H1 (cell line): ENCODE data around the gene LFNG. TPM values are rescaled to one million over a fixed set of nuclear protein-coding genes. Genes with fewer than 3 reads are reported as not detected.

Experiments used
- CTCF ChIA-PET: fragments of 300-600 bp; sonication (Branson Sonifier 250); formaldehyde crosslinking; loops from one replicate; lab custom pipeline; 2021; ENCODE audit not compliant: partially characterized antibody; lab: Charles Lee
- POLR2A ChIA-PET: fragments of 300-600 bp; sonication (Branson Sonifier 250); formaldehyde crosslinking; loops from one replicate; lab custom pipeline; 2021; ENCODE audit warnings: inconsistent platforms; ENCODE audit not compliant: partially characterized antibody; lab: Charles Lee
- DNase-seq, 2 experiments: peaks; one replicate each; pipeline versions ENCODE4 v3.0.0 to v3.0.0-alpha.2; 2010 to 2022; ENCODE audit warnings: low spot score in 2 of 2, low read depth in 1 of 2, mixed read lengths in 1 of 2
- FAIRE-seq: peaks from 2 replicates; lab custom pipeline; 2011; peaks lifted over from hg19 to GRCh38; lab: Jason Lieb, UNC
- H2AFZ ChIP-seq: 2 replicates; pipeline ENCODE4 v1.8.1; 2012; ENCODE audit warnings: low read length, inconsistent platforms
- H2AK5ac ChIP-seq: 2 replicates; pipeline ENCODE4 v1.6.1; 2013; ENCODE audit warnings: low read depth, low read length
- H2BK120ac ChIP-seq: replicated peaks from 2 replicates; pipeline ENCODE3; 2013; ENCODE audit warnings: low read depth, low read length, inconsistent platforms
- H2BK12ac ChIP-seq: 2 replicates; pipeline ENCODE4 v1.6.1; 2013; ENCODE audit warnings: low read depth, low read length
- H2BK15ac ChIP-seq: 2 replicates; pipeline ENCODE4 v1.6.1; 2013; ENCODE audit warnings: low read length
- H2BK20ac ChIP-seq: 2 replicates; pipeline ENCODE4 v1.6.1; 2013; ENCODE audit warnings: low read length
- H2BK5ac ChIP-seq: 2 replicates; pipeline ENCODE4 v1.6.1; 2013; ENCODE audit warnings: low read depth, low read length
- H3K14ac ChIP-seq: 2 replicates; pipeline ENCODE4 v1.6.1; 2013; ENCODE audit warnings: inconsistent platforms; ENCODE audit not compliant: insufficient read length
- H3K18ac ChIP-seq: 2 replicates; pipeline ENCODE4 v1.6.1; 2013; ENCODE audit warnings: low read length; ENCODE audit errors: extremely low read depth
- H3K23ac ChIP-seq: 2 replicates; pipeline ENCODE4 v1.6.1; 2013; ENCODE audit warnings: inconsistent platforms; ENCODE audit not compliant: insufficient read length
- H3K23me2 ChIP-seq: 2 replicates; pipeline ENCODE4 v1.6.1; 2013; ENCODE audit warnings: low read depth, low read length
- H3K27ac ChIP-seq: 2 replicates; pipeline ENCODE4 v1.6.1; 2011; ENCODE audit warnings: low read depth, low read length, inconsistent platforms
- H3K27me3 ChIP-seq, 4 experiments: replicated peaks in 1 of 4; 1 replicate in 1 of 4; 2 replicates in 3 of 4; pipeline versions ENCODE4 v1.6.1 to v1.8.1; 2011 to 2013; ENCODE audit warnings: low read length in 3 of 4, mild to moderate bottlenecking in 3 of 4, inconsistent platforms in 2 of 4, mixed read lengths in 2 of 4, moderate library complexity in 1 of 4; ENCODE audit not compliant: control insufficient read depth in 3 of 4, insufficient read depth in 3 of 4; ENCODE audit errors: extremely low read depth in 1 of 4
- H3K36me3 ChIP-seq, 4 experiments: 2 replicates each; pipeline versions ENCODE4 v1.6.1 to v1.8.1; 2011 to 2013; ENCODE audit warnings: mild to moderate bottlenecking in 4 of 4, low read length in 3 of 4, moderate library complexity in 2 of 4, control low read depth in 1 of 4, inconsistent platforms in 1 of 4; ENCODE audit not compliant: insufficient read depth in 4 of 4, control insufficient read depth in 2 of 4
- H3K4ac ChIP-seq: replicated peaks from 2 replicates; pipeline ENCODE3; 2013; ENCODE audit warnings: low read length, low read depth, mixed read lengths, inconsistent platforms; ENCODE audit not compliant: insufficient read length
- H3K4me1 ChIP-seq, 4 experiments: replicated peaks in 1 of 4; 1 replicate in 1 of 4; 2 replicates in 3 of 4; pipeline versions ENCODE4 v1.6.1 to v1.8.1; 2011 to 2013; ENCODE audit warnings: low read length in 3 of 4, inconsistent platforms in 2 of 4, mixed read lengths in 1 of 4; ENCODE audit not compliant: insufficient read depth in 4 of 4, control insufficient read depth in 3 of 4
- H3K4me2 ChIP-seq, 2 experiments: 2 replicates each; pipeline versions ENCODE4 v1.6.1 to v1.8.1; 2011 to 2013; ENCODE audit warnings: low read depth in 2 of 2, low read length in 2 of 2, control low read depth in 1 of 2, inconsistent platforms in 1 of 2, mild to moderate bottlenecking in 1 of 2; ENCODE audit not compliant: insufficient read depth in 1 of 2
- H3K4me3 ChIP-seq, 4 experiments: fragments of 200-600, 300-600 bp in 1 of 4; sonication (generic), shearing (Covaris generic), sonication (Bioruptor Twin) in 1 of 4; 2 replicates each; pipeline versions ENCODE4 v1.5.1 to v1.8.1; 2011 to 2016; ENCODE audit warnings: low read length in 4 of 4, low read depth in 3 of 4, control low read depth in 2 of 4, inconsistent platforms in 2 of 4, mild to moderate bottlenecking in 2 of 4, mixed read lengths in 1 of 4, moderate library complexity in 1 of 4; ENCODE audit not compliant: insufficient read depth in 2 of 4; ENCODE audit errors: extremely low read depth in 1 of 4
- H3K56ac ChIP-seq: replicated peaks from 2 replicates; pipeline ENCODE3; 2013; ENCODE audit warnings: low read depth, mild to moderate bottlenecking, mixed read lengths, low read length, inconsistent platforms; ENCODE audit not compliant: insufficient read length
- H3K79me1 ChIP-seq: 2 replicates; pipeline ENCODE4 v1.6.1; 2013; ENCODE audit warnings: low read depth, low read length, control low read depth
- H3K79me2 ChIP-seq, 2 experiments: 2 replicates each; pipeline versions ENCODE4 v1.6.1 to v1.8.1; 2012 to 2013; ENCODE audit warnings: low read length in 2 of 2, mild to moderate bottlenecking in 2 of 2, inconsistent platforms in 1 of 2; ENCODE audit not compliant: insufficient read depth in 2 of 2, control insufficient read depth in 1 of 2
- H3K9ac ChIP-seq, 4 experiments: replicated peaks in 1 of 4; 1 replicate in 1 of 4; 2 replicates in 3 of 4; pipeline versions ENCODE4 v1.6.1 to v1.8.1; 2011 to 2013; ENCODE audit warnings: low read depth in 3 of 4, low read length in 3 of 4, control low read depth in 2 of 4, mild to moderate bottlenecking in 2 of 4, moderate library complexity in 2 of 4, inconsistent platforms in 1 of 4; ENCODE audit errors: extremely low read depth in 1 of 4
- H3K9me3 ChIP-seq, 2 experiments: 2 replicates each; pipeline versions ENCODE4 v1.6.1 to v1.8.1; 2012 to 2013; ENCODE audit warnings: mild to moderate bottlenecking in 2 of 2, moderate library complexity in 2 of 2, control low read depth in 1 of 2, inconsistent platforms in 1 of 2, low read depth in 1 of 2, low read length in 1 of 2, mixed read lengths in 1 of 2; ENCODE audit not compliant: insufficient read depth in 2 of 2
- H4K20me1 ChIP-seq, 2 experiments: replicated peaks in 1 of 2; 2 replicates each; pipeline versions ENCODE3 to v1.8.1; 2011 to 2013; ENCODE audit warnings: inconsistent platforms in 2 of 2, low read length in 2 of 2, mild to moderate bottlenecking in 1 of 2; ENCODE audit not compliant: insufficient read depth in 2 of 2, control insufficient read depth in 1 of 2
- H4K5ac ChIP-seq: 2 replicates; pipeline ENCODE4 v1.6.1; 2013; ENCODE audit warnings: low read length, low read depth, mixed read lengths, inconsistent platforms; ENCODE audit not compliant: insufficient read length
- H4K8ac ChIP-seq: 2 replicates; pipeline ENCODE4 v1.8.0; 2013; ENCODE audit warnings: mild to moderate bottlenecking, moderate library complexity, low read length, inconsistent platforms; ENCODE audit not compliant: insufficient read depth; ENCODE audit errors: extremely low read depth
- H4K91ac ChIP-seq: replicated peaks from 2 replicates; pipeline ENCODE3; 2013; ENCODE audit warnings: low read length, mixed read lengths, inconsistent platforms; ENCODE audit not compliant: insufficient read length
- ASH2L ChIP-seq: fragments of 200-600, 300-600 bp; sonication (generic); IDR thresholded peaks from one replicate; pipeline ENCODE4 v1.7.1; 2017; ENCODE audit warnings: low read length
- CBX5 ChIP-seq: fragments of 300-800, 300-1000 bp; sonication (generic); IDR thresholded peaks from 2 replicates; pipeline ENCODE4 v1.7.1; 2016; ENCODE audit warnings: antibody characterized with exemption, low read length, low read depth
- CHD1 ChIP-seq: IDR thresholded peaks from 2 replicates; pipeline ENCODE4 v1.6.1; 2012; ENCODE audit warnings: low read depth, low read length, improper control_type of control experiment
- CREB1 ChIP-seq: IDR thresholded peaks from 2 replicates; pipeline ENCODE4 v1.6.1; 2012; ENCODE audit warnings: inconsistent platforms
- GABPA ChIP-seq: IDR thresholded peaks from 2 replicates; pipeline ENCODE4 v1.6.1; 2011; ENCODE audit warnings: mild to moderate bottlenecking, low read length, moderate library complexity, borderline replicate concordance; ENCODE audit not compliant: insufficient read depth
- KDM4A ChIP-seq: IDR thresholded peaks from one replicate; pipeline ENCODE4 v1.7.1; 2012; ENCODE audit warnings: low read depth, mild to moderate bottlenecking, moderate library complexity, low read length, inconsistent platforms; ENCODE audit not compliant: severe bottlenecking
- NRF1 ChIP-seq: IDR thresholded peaks from 2 replicates; pipeline ENCODE4 v1.6.1; 2011; ENCODE audit warnings: mild to moderate bottlenecking, low read depth, low read length, improper control_type of control experiment
- POLR2A ChIP-seq, 2 experiments: IDR thresholded peaks; 1 replicate in 1 of 2; 2 replicates in 1 of 2; pipeline ENCODE4 v1.6.1; 2011; ENCODE audit warnings: low read depth in 2 of 2, low read length in 2 of 2, mild to moderate bottlenecking in 2 of 2; ENCODE audit errors: control extremely low read depth in 1 of 2
- TCF12 ChIP-seq: IDR thresholded peaks from 2 replicates; pipeline ENCODE4 v1.6.1; 2011; ENCODE audit warnings: low read depth, mild to moderate bottlenecking, low read length
- WGBS, 2 experiments: shearing (Covaris generic) in 1 of 2; methylation state at CpG; one replicate each; pipeline versions ENCODE4 v1.1.6 to v1.1.7; 2013 to 2015; ENCODE audit warnings: low lambda C conversion rate in 2 of 2, mixed read lengths in 2 of 2, inconsistent platforms in 1 of 2, low coverage in 1 of 2, missing lambda C conversion rate in 1 of 2; ENCODE audit not compliant: insufficient replicate concordance in 2 of 2, insufficient coverage in 1 of 2, insufficient read length in 1 of 2; ENCODE audit errors: extremely low coverage in 1 of 2, missing lambda C conversion rate in 1 of 2; 5-methylcytosine and 5-hydroxymethylcytosine counted together
- polyA plus RNA-seq, 7 experiments: library from polyadenylated mRNA; depleted of rRNA in 3 of 7; stranded (reverse) in 5 of 7; unstranded in 2 of 7; fragments of >200 nt in 5 of 7; fragments of 200-250 nt in 2 of 7; gene quantifications; 1 replicate in 5 of 7; 2 replicates in 1 of 7; 4 replicates in 1 of 7; pipeline versions ENCODE4 v1.2.1 to v1.2.3, GENCODE V29; 2011 to 2013; ENCODE audit warnings: missing spikeins in 2 of 7, mixed read lengths in 2 of 7
- total RNA-seq: library from RNA; stranded (reverse); fragmentation: NEBNext Ultra II Directional; extraction: Animal tissue kit (Norgen Biotek cat#: 25700); gene quantifications from 2 replicates; pipeline ENCODE4 v1.2.1, GENCODE V29; 2021

The LFNG gene
- total and polyA plus RNA-seq, 2 of the 8 experiments (the other 6 are each of a cell fraction or from before 2014, with no cell fraction given), result 31.6 to 35.6 TPM

- Histone ChIP-seq H3K9ac (no peak overlapping the region), H3K56ac (no peak overlapping the region), H3K18ac (no peak overlapping the region), H4K20me1 (peaks cover 0 to 4% of the 10 kb centered on the region in 2 experiments), H3K9me3 (no peaks in the 10 kb centered on the region), H2BK15ac (peak overlapping the region; percentile 46; the same call in 1 of the 2 replicates), H3K4me3 (no peak overlapping the region), H3K27ac (no peak overlapping the region), H2BK20ac (no peak overlapping the region), H2AFZ (no peak overlapping the region), H3K79me2 (no peaks in the 10 kb centered on the region), H2BK120ac (no peak overlapping the region), H2BK5ac (no peak overlapping the region), H3K27me3 (peaks cover 0 to 10% (median 9%) of the 10 kb centered on the region in 4 experiments; a peak in 6 of 7 replicates), H3K23ac (no peak overlapping the region), H3K79me1 (no peaks in the 10 kb centered on the region), H2BK12ac (peak overlapping the region; percentile 60; the same call in 1 of the 2 replicates), H3K4me2 (no peak overlapping the region), H4K8ac (no peak overlapping the region), H3K4ac (no peak overlapping the region), H3K36me3 (no peaks in the 10 kb centered on the region), H3K14ac (no peak overlapping the region), H2AK5ac (0 out of 2 replicates have a peak overlapping the region, but pooled peaks have one; percentile 75), H3K4me1 (peaks cover 3 to 25% (median 20%) of the 10 kb centered on the region in 4 experiments), H3K23me2 (peaks cover 12% of the 10 kb centered on the region; the same call in 1 of the 2 replicates), H4K91ac (no peak overlapping the region), H4K5ac (no peak overlapping the region)
- TF ChIP-seq NRF1 (no peak), TCF12 (no peak), ASH2L (no peak), POLR2A (IDR thresholded peaks at IDR 0.05; ENCODE audit: control extremely low read depth in 1 of 2, low read depth in 2 of 2, low read length in 2 of 2) (no peak), GABPA (no peak), CREB1 (no peak), CHD1 (no peak), KDM4A (no peak), CBX5 (no peak)
- DNase-seq (no peak), FAIRE-seq (no peak)
- 95% methylated on average over 6 of the region's 7 CpGs; no CpG with 5 or more reads in 1 of the 2 experiments for WGBS, 2 experiments
- ChIA-PET CTCF (no interaction called here), POLR2A (interaction anchor here (1.0 kb wide), 1 partner anchor 14 kb away, joined by 3 read pairs; no protein-coding TSS in a partner anchor)
Measured at GRCh38 chr7:2513702-2514101, 5.9 kb upstream of the LFNG start.
